ENCODE results near the gene TM4SF18.
"Not testable (repeated sequence)": the region's sequence is repeated elsewhere in the genome, so short reads cannot be mapped to it uniquely, and the experiment has no call there.

The TM4SF18 gene

GRCh38 chr3:149368201-149368673 lies 34.8 kb upstream of the TM4SF18 start:
- DNase-seq: no peak

- DNase-seq: no peak
Measured at GRCh38 chr3:149366941-149367840, 33.8 kb upstream of the TM4SF18 start.

- DNase-seq: no peak
Measured at GRCh38 chr3:149366031-149366430, 32.6 kb upstream of the TM4SF18 start.

- DNase-seq: no peak
Measured at GRCh38 chr3:149364624-149365023, 31.2 kb upstream of the TM4SF18 start.

- DNase-seq: no peak
Measured at GRCh38 chr3:149363053-149363452, 29.6 kb upstream of the TM4SF18 start.

GRCh38 chr3:149362366-149362765 lies 28.9 kb upstream of the TM4SF18 start:
- no peak for DNase-seq

- DNase-seq: no peak
Measured at GRCh38 chr3:149356630-149357029, 23.2 kb upstream of the TM4SF18 start.

- no peak for DNase-seq
Measured at GRCh38 chr3:149356044-149356592, 22.7 kb upstream of the TM4SF18 start.

GRCh38 chr3:149353581-149354184 lies 20.2 kb upstream of the TM4SF18 start:
- no peak for DNase-seq

- DNase-seq: no peak
Measured at GRCh38 chr3:149352556-149352955, 19.1 kb upstream of the TM4SF18 start.

GRCh38 chr3:149343951-149344350 lies 10.5 kb upstream of the TM4SF18 start:
- no peak for DNase-seq

GRCh38 chr3:149342413-149343380 lies 9.3 kb upstream of the TM4SF18 start:
- DNase-seq: no peak

GRCh38 chr3:149340310-149340933 lies 7.0 kb upstream of the TM4SF18 start:
- no peak for DNase-seq

- DNase-seq: no peak
Measured at GRCh38 chr3:149339931-149340309, 6.5 kb upstream of the TM4SF18 start.

- not testable (repeated sequence) for DNase-seq
Measured at GRCh38 chr3:149337486-149337885, 4.0 kb upstream of the TM4SF18 start.

GRCh38 chr3:149336925-149337324 lies 3.5 kb upstream of the TM4SF18 start:
- no peak for DNase-seq

GRCh38 chr3:149332771-149333170 lies 665 bp downstream of the TM4SF18 start:
- DNase-seq: no peak

- DNase-seq: no peak
Measured at GRCh38 chr3:149332227-149332765, 1.1 kb downstream of the TM4SF18 start.

- no peak for DNase-seq
Measured at GRCh38 chr3:149331396-149331795, 2.0 kb downstream of the TM4SF18 start.

- DNase-seq: no peak
Measured at GRCh38 chr3:149330609-149331331, 2.7 kb downstream of the TM4SF18 start.

GRCh38 chr3:149327156-149327555 lies 6.3 kb downstream of the TM4SF18 start:
- no peak for DNase-seq
